ENCODE data around the gene CD300C.
"Not testable (repeated sequence)": the region's sequence is repeated elsewhere in the genome, so short reads cannot be mapped to it uniquely, and the experiment has no call there.

Gene CD300C

GRCh38 chr17:74558882-74559519 lies 13.1 kb upstream of the CD300C start:
- no peak for DNase-seq

DNA sequence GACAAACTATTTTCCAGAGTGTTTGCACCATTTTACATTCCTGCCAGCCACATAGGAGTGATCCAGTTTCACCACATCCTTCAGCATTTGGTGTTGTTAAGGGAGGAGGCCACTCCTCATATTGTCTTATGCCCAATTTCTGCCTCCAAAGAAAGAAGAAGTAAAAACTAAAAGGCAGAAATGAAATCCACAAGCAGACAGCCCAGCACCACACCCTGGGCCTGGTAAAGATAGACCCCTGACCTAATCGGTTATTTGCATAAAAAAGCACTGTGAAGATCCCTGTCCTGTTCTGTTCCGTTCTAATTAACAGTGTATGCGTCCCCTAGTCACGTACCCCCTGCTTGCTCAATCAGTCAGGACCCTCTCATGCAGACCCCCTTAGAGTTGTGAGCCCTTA lies 12.5 kb upstream of the CD300C start:
- DNase-seq, result not testable (repeated sequence)

DNA sequence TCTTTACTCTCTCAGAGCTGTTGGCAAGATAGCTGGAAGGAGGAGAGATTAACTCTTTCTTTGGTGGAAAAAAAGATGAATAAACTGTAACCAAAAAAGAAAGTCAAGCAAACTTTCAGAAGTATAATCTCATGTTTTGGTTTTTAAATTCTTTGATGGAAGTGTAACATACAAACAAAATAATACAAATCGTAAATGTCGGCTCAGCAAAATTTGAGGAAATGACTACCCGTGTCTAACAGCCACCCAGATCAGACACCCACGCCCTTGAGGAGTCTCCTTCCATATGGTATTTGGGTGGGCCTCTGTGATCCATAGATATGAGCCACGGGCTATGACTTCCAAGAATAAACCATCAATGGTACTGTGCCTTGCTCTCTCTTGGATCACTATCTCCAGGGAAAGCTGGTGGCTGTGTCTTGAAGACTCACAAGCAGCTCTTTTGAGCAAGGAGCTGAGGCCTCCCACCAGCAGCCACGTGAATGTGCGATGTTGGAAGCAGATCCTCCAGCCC lies 9.6 kb upstream of the CD300C start:
- DNase-seq, result no peak

DNA sequence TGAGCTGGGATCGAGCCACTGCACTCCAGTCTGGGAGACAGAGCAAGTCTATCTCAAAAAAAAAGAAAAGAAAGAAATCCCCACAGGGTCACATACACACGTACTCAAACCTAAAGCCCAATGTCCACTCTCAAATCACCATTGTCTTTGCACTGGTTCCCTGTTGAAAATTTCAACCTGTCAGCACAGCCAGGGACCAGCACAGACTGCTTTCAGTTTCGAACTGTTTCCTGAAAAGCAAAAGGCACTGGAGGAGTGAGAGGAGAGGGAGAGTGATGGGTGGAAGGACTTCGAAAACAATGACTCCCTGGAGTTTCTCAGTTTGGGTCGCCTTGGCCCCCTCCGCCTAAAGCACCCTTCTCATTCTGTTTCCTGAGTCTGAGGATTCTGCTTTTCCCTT lies 9.0 kb upstream of the CD300C start:
- DNase-seq, result no peak

DNA sequence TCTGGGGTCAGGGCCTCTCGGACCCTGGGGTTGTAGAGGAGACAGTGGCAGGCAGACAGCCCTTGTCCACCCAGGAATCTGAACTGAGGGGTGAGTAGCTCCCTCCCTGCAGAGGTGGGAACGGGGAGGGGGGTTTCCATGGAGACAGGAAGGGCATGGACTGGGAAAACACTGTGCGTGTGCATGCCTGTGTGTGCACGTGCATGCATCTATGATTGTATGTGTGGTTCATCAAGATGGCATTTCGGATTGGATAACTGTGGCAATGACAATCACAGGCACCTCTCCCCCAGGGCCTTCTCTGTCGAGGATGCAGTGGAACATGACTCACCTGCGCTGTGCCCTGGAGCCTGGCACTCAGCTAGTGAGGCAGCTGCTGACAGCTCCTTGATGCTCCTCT lies 6.1 kb upstream of the CD300C start:
- DNase-seq, result no peak

- no peak for DNase-seq
These were observed 4.7 kb upstream of the CD300C start for GRCh38 chr17:74550602-74551001.

DNA sequence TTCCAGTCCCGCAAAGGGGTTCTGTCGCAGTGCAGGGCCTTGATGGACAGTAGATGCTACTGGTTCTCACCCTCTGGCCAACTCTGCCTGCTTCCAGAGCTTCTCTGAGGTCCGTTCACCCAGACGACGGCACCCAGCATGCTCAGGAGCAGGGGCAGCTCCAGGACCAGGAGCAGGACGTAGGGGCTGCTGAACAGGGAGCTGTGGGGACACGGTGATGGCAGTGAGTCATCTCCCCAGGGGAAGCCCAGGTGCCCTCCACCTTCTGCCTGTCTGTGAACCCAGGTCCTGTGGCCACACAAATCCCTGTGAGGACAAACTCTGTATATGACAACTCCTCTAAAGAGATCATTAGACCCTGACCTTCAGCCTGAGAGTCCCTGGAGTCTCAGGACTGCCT lies 3.4 kb upstream of the CD300C start:
- DNase-seq, result no peak

DNA sequence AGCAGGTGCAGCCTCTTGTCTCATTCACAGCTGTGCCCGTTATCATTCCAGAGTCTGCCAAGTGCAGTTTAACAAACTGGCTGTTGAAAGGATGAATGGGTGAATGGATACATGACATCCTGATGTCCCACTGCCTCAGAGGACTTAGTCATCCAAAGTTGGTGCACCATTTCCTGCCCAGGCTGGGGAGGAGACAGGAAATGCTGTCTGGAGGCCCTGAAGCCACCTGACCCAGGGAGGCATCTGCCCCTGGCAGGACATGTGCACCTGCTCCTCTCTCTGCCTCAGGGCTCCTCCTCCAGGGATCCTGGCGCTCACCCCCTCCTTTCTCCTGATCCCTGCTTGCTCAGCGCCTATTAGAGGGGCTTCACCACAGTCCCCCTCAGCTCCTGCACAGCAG lies 1.8 kb upstream of the CD300C start:
- no peak for DNase-seq

GRCh38 chr17:74547264-74547663 lies 1.3 kb upstream of the CD300C start:
- no peak for DNase-seq

DNA sequence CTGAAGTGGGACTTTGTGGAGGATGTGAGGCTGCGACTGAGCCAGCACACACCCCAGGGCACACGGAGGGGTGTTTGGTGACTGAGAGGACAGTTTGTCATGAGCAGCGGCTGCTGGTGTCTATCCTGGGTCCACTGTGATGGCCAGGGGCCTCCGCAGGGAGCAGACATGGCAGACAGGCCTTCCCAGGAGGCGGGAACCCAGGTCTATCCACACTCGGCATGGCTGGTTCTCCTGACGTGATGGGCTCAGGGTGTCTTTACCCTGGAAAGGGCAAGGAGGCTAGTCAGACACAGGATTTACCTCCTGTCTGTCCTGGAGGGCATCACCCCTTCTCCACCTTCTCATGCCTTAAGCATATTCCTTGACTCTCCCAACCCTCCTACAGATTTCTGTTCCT lies 671 bp upstream of the CD300C start:
- no peak for DNase-seq

DNA sequence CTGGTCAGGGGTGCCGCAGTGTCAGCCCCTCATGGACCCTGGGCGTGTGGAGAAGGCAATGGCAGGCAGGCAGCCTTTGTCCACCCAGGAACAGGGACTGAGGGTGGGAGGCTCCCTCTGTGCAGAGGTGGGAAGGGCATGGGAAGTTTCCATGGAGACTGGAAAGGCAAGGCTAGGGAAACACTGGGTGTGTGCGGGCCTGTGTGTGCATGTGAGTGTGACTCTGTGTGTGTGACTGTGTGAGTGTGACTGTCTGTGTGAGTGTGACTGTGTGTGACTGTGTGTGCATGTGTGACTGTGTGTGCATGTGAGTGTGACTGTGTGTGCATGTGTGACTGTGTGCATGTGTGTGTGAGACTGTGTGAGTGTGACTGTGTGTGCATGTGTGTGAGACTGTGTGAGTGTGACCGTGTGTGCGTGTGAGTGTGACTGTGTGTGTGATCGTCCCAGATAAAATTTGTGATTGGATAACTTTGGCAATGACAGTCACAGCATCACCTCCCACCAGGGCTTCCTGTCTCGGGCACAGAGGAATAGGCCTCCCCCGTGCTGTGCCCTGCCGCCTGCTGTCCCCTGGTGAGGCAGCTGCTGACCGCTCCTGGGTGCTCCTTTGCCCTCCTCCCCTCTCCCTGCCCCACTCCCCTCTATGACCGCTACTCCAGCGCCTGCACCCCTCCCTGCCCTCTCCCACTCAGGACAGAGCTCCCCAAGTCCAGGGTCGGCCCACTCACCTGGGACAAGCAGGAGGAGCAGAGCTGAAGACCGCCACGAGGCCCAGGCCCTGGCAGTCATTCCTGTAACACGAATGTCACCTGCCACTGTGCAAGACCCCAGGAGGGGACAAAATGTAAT lies 698 bp downstream of the CD300C start:
- DNase-seq, result no peak

- no peak for DNase-seq
These were observed 1.8 kb downstream of the CD300C start for GRCh38 chr17:74543891-74544760.

DNA sequence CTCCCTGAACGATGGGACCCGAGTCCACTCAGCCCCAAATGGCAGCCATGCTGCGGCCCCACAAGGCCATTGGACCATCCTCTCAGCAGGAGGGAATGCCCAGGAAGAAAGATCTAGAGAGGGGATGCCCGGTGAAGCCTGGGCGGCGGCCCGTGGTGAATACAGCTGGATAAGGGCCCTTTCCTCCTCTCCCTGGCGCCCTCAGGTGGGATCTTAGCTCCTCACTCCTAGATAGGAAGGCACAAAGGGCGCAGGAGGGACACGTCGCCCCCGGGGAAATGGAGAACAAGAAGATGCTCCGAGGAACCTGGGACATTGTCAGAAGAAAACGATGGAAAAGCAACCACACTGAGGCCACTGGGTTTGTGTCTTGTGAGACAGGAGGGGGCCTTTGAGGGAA lies 2.5 kb downstream of the CD300C start:
- no peak for DNase-seq

DNA sequence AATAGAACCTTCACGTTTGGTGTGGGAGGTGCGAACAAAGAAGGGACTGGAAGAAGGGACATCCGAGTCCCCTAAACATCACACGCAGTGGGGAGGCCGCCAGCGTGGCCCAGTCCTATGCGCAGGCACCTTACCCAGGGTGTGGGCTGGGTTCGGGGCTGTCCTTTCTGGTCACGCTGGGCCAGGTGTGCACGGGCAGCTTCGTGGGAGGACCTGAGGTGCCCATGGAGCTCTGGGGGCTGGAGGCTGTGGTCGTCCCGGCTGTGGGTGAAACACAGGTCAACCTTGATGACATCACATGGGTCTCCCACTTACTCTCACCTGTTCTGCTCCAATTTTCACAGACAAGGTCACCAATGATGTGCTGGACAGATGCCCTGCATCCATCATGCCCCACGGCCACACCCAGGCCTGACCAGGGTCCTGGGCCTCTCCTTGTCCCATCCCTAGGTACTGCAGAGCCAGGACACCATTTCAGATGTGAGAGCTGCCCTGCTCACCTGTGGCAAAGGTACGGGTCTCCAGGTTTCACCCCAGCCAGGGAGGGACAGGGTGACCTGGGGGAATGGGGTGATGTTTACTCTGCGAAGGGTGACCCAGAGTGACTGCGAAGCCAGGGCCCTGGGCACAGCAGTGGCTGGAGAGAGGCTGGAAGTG lies 3.1 kb downstream of the CD300C start:
- no peak for DNase-seq

- no peak for DNase-seq
These were observed 3.7 kb downstream of the CD300C start for GRCh38 chr17:74542166-74542565.

- no peak for DNase-seq
These were observed 4.5 kb downstream of the CD300C start for GRCh38 chr17:74541176-74542111.

DNA sequence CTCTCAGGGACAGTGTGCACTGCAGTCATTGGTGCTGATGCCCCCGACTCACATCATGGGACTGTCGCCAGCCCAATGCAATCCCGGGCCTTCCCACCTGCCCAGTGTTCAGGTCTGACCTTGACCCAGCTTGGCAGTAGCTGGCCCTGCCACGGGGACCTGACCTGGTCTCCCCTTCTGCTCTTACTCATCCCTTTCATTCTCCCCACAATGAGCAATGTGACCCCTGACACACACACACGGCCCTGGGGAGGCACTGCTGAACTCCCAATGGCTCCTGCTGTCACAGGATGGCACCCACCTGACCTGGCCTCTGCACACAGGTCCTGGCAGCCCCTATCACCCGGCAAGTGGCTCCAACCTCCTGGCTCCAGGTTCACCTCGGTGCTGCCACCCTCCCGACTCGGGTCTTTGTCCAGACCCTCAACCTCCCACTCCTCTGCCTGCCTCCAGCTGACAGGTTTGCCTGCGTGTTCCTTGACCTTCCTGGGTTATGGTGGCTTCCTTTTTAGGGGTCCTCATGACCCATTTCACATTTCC lies 6.6 kb downstream of the CD300C start:
- no peak for DNase-seq

DNA sequence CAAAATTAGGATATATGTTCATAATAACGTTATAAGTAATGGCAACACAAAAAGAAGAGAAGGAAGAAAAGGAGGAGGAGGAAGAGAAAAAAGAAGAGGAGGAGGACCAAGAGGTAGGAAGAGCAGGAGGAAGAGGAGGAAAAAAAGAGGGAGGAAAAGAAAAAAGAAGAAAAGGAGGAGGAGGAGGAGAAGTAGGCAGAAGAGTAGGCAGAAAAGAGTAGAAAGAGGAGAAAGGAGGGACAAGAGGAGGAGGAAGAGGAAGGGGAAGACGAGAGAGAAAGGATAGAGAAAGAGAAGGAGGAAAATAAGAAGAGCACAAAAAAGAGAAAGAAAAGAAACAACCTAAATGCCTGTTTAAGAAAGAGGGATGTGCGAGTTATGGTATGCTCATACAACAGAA lies 9.0 kb downstream of the CD300C start:
- no peak for DNase-seq

DNA sequence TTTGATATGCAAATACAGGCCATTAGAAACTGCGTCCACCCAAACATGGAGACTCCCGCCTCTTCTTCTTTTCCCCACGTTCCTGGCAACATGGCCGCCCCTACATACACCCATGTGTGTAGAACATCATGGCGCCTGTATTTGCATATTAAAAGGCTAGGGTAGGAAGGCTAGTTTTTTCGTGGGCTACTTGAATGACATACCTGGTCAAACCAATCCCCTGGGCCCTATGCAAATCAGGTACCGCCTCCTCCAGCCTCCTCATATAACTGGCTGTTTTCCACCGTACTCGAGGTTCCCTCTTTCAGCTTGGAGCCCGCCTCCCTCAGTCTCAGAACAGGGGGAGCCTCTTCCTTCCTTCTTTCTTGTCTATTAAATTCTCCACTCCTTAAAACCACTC lies 13.8 kb downstream of the CD300C start:
- DNase-seq, result no peak

DNA sequence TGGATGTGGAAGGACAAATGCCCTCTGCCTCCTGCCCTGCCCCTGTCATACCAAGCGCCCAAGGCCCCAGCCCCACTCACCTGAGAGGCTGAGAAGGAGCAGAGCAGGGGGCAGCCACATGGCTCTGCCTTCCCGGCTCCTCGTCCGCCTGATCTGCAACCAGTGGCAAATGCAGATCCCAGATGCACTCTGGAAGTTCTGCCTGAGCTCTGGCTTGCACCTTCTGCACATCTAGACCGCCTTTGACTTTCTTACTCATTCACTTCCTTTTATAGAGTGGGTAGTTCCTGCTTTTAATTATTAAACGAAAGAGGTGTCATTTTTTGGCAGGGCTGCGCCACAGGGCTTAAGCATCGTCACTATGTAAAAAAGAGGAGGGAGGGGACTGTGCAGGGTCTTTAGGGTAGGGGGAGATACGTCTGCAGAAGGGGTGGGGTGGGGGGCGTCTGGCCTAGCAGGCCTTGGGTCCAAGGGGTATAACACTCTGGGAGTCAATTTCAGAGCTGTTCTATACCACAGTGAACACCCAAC lies 14.6 kb downstream of the CD300C start, which contains the start of gene CD300LB:
Gene CD300LB (minus strand): TSS at position 245 of the 531 bp plus-strand sequence. CDS start 125 bp downstream, at position 120.
- no peak for DNase-seq

GRCh38 chr17:74530831-74531150 lies 15.1 kb downstream of the CD300C start:
- DNase-seq, result no peak

Data from stimulated activated CD4-positive, alpha-beta T cell treated with anti-CD3 and anti-CD28 coated beads, Interleukin-12 subunit alpha, Interleukin-12 subunit beta, amount 100 ng/mL, for 4 hours (primary cell).